WTC11 (cell line): Measurements from ENCODE around the gene TRAPPC3L. TPM values are rescaled to one million over a fixed set of nuclear protein-coding genes. Genes with fewer than 3 reads are reported as not detected.

Experiments
- ATAC-seq: fragments of 200-7000 bp; cut with Tn5 transposase; 2 replicates; pipeline ENCODE4 v1.10.0; 2021; ENCODE audit warnings: mild to moderate bottlenecking, moderate library complexity
- CTCF ChIA-PET: fragments of 300-600 bp; sonication (Branson Sonifier 250); formaldehyde crosslinking; loops from one replicate; lab custom pipeline; 2021; ENCODE audit warnings: antibody characterized with exemption; lab: Charles Lee
- POLR2A ChIA-PET: fragments of 350-600 bp; sonication (Branson Sonifier 250); formaldehyde crosslinking; loops from one replicate; lab custom pipeline; 2021; ENCODE audit warnings: antibody characterized with exemption; lab: Charles Lee
- DNase-seq: peaks from one replicate; pipeline ENCODE4 v3.0.0; 2021; ENCODE audit warnings: low spot score
- H3K27ac Mint-ChIP-seq: 2 replicates; pipeline ENCODE4 v1.8.0; 2021; ENCODE audit warnings: mixed read lengths
- H3K27me3 Mint-ChIP-seq: 2 replicates; pipeline ENCODE4 v1.8.0; 2021; ENCODE audit warnings: low read depth, mild to moderate bottlenecking, moderate library complexity, mixed read lengths
- H3K36me3 Mint-ChIP-seq: 2 replicates; pipeline ENCODE4 v1.8.0; 2021; ENCODE audit warnings: mixed read lengths
- H3K4me1 Mint-ChIP-seq: 2 replicates; pipeline ENCODE4 v1.8.0; 2022; ENCODE audit warnings: mixed read lengths
- H3K4me3 Mint-ChIP-seq: 2 replicates; pipeline ENCODE4 v1.8.0; 2021; ENCODE audit warnings: mild to moderate bottlenecking, moderate library complexity, mixed read lengths
- H3K9me3 Mint-ChIP-seq: 2 replicates; pipeline ENCODE4 v1.8.0; 2021; ENCODE audit warnings: mixed read lengths
- ATF1 ChIP-seq: sonication (generic); formaldehyde crosslinking; IDR thresholded peaks from 2 replicates; pipeline ENCODE4 v1.8.1; 2023; ENCODE audit warnings: mild to moderate bottlenecking, moderate library complexity, missing genetic modification reagents
- CBFB ChIP-seq: sonication (generic); formaldehyde crosslinking; IDR thresholded peaks from 2 replicates; pipeline ENCODE4 v1.8.1; 2022; ENCODE audit warnings: mild to moderate bottlenecking, low read depth, missing genetic modification reagents
- FOXJ3 ChIP-seq: sonication (generic); formaldehyde crosslinking; IDR thresholded peaks from 2 replicates; pipeline ENCODE4 v1.9.0; 2021; ENCODE audit warnings: missing genetic modification reagents, mild to moderate bottlenecking, borderline replicate concordance
- GTF2I ChIP-seq: fragments of 250-450 bp; sonication (Bioruptor Pico); conservative IDR thresholded peaks from 2 replicates; pipeline ENCODE4 v1.4.0; 2021; ENCODE audit warnings: mild to moderate bottlenecking
- NFATC4 ChIP-seq: fragments of 250-450 bp; sonication (Bioruptor Pico); IDR thresholded peaks from 2 replicates; pipeline ENCODE4 v1.9.0; 2021; ENCODE audit warnings: mild to moderate bottlenecking
- NR1H2 ChIP-seq: sonication (generic); formaldehyde crosslinking; IDR thresholded peaks from 2 replicates; pipeline ENCODE4 v1.9.0; 2021; ENCODE audit warnings: mild to moderate bottlenecking, moderate library complexity, missing genetic modification reagents
- SOX15 ChIP-seq: fragments of 250-450 bp; sonication (Bioruptor Pico); IDR thresholded peaks from 2 replicates; pipeline ENCODE4 v1.9.0; 2021; ENCODE audit warnings: mild to moderate bottlenecking
- TCF7 ChIP-seq: sonication (generic); formaldehyde crosslinking; IDR thresholded peaks from 2 replicates; pipeline ENCODE4 v1.8.0; 2022; ENCODE audit warnings: mild to moderate bottlenecking, low read depth, missing genetic modification reagents, moderate library complexity
- TEAD1 ChIP-seq: sonication (generic); formaldehyde crosslinking; IDR thresholded peaks from 2 replicates; pipeline ENCODE4 v1.8.0; 2022; ENCODE audit warnings: mild to moderate bottlenecking, missing genetic modification reagents
- TP53 ChIP-seq: sonication (generic); formaldehyde crosslinking; IDR thresholded peaks from 2 replicates; pipeline ENCODE4 v1.8.1; 2023; ENCODE audit warnings: mild to moderate bottlenecking, missing genetic modification reagents
- ZNF121 ChIP-seq: sonication (generic); formaldehyde crosslinking; IDR thresholded peaks from 2 replicates; pipeline ENCODE4 v1.8.0; 2023; ENCODE audit warnings: missing genetic modification reagents
- ZNF396 ChIP-seq: fragments of 250-450 bp; sonication (Bioruptor Pico); IDR thresholded peaks from 2 replicates; pipeline ENCODE4 v1.8.0; 2021; ENCODE audit warnings: mild to moderate bottlenecking, moderate library complexity, borderline replicate concordance
- total RNA-seq: library from RNA; stranded (reverse); gene quantifications from 3 replicates; pipeline ENCODE4 v1.2.3, GENCODE V29; 2021
- TF ChIP-seq, protein P1 (sequence below): sonication (generic); formaldehyde crosslinking; IDR thresholded peaks from 2 replicates; pipeline ENCODE4 v1.8.1; 2023; ENCODE audit warnings: mild to moderate bottlenecking, missing genetic modification reagents, moderate library complexity
- TF ChIP-seq, protein P2 (sequence below): sonication (generic); formaldehyde crosslinking; IDR thresholded peaks from 2 replicates; pipeline ENCODE4 v1.8.1; 2023; ENCODE audit warnings: mild to moderate bottlenecking, missing genetic modification reagents
- TF ChIP-seq, protein P3 (sequence below): fragments of 250-450 bp; sonication (Bioruptor Pico); IDR thresholded peaks from 2 replicates; pipeline ENCODE4 v1.9.0; 2021; ENCODE audit warnings: mild to moderate bottlenecking, borderline replicate concordance
- TF ChIP-seq, protein P4 (sequence below): fragments of 250-450 bp; sonication (Bioruptor Pico); conservative IDR thresholded peaks from 2 replicates; pipeline ENCODE4 v1.9.0; 2021; ENCODE audit warnings: mild to moderate bottlenecking
- TF ChIP-seq, protein P5 (sequence below): sonication (generic); formaldehyde crosslinking; IDR thresholded peaks from 2 replicates; pipeline ENCODE4 v1.8.1; 2023; ENCODE audit warnings: mild to moderate bottlenecking, missing genetic modification reagents, moderate library complexity
- TF ChIP-seq, protein P6 (sequence below): sonication (generic); formaldehyde crosslinking; IDR thresholded peaks from 2 replicates; pipeline ENCODE4 v1.8.0; 2022; ENCODE audit warnings: mild to moderate bottlenecking, missing genetic modification reagents
- TF ChIP-seq, protein P7 (sequence below): sonication (generic); formaldehyde crosslinking; IDR thresholded peaks from 2 replicates; pipeline ENCODE4 v1.8.1; 2023; ENCODE audit warnings: mild to moderate bottlenecking, missing genetic modification reagents

Gene TRAPPC3L
- total RNA-seq, 1 experiment from 2014 or later, result not detected

DNA sequence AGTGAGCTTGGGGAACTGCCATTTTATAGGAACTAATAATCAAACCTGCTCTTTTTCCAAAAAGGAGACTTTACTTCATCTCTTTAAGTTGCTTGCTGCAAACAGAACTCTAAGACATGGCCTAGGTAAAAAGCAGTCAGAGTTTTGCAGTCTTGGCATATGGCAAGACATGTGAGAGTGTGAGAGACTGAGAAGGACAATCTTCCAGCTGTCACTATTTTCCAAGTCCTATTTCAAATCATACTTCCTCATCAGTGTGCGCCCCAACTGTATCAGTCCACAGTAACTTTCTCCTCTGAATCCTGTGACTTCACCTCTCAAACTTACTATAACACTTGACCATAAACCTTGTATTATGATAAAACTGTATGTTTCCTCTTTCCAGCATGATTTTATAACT, 74.0 kb downstream of the TRAPPC3L start:
- Mint-ChIP-seq H3K4me1 (peaks cover 2% of the 10 kb centered on the region; the same call in 1 of the 2 replicates), H3K27ac (no peak overlapping the region), H3K9me3 (peaks cover 3% of the 10 kb centered on the region; the same call in 1 of the 2 replicates), H3K4me3 (no peak overlapping the region), H3K36me3 (no peaks in the 10 kb centered on the region), H3K27me3 (peaks cover 3% of the 10 kb centered on the region; the same call in 1 of the 2 replicates)
- no peak for ATAC-seq
- CTCF ChIA-PET, result no interaction called here
- no peak for TF ChIP-seq NFATC4 (CRISPR knock-in tag)
- TF ChIP-seq, protein P1, sequence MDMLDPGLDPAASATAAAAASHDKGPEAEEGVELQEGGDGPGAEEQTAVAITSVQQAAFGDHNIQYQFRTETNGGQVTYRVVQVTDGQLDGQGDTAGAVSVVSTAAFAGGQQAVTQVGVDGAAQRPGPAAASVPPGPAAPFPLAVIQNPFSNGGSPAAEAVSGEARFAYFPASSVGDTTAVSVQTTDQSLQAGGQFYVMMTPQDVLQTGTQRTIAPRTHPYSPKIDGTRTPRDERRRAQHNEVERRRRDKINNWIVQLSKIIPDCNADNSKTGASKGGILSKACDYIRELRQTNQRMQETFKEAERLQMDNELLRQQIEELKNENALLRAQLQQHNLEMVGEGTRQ (CRISPR knock-in tag), result no peak
- no peak for TF ChIP-seq TEAD1 (CRISPR knock-in tag)
- no peak for TF ChIP-seq ZNF121
- TF ChIP-seq, protein P2, sequence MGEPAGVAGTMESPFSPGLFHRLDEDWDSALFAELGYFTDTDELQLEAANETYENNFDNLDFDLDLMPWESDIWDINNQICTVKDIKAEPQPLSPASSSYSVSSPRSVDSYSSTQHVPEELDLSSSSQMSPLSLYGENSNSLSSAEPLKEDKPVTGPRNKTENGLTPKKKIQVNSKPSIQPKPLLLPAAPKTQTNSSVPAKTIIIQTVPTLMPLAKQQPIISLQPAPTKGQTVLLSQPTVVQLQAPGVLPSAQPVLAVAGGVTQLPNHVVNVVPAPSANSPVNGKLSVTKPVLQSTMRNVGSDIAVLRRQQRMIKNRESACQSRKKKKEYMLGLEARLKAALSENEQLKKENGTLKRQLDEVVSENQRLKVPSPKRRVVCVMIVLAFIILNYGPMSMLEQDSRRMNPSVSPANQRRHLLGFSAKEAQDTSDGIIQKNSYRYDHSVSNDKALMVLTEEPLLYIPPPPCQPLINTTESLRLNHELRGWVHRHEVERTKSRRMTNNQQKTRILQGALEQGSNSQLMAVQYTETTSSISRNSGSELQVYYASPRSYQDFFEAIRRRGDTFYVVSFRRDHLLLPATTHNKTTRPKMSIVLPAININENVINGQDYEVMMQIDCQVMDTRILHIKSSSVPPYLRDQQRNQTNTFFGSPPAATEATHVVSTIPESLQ, result no peak
- no peak for TF ChIP-seq GTF2I
- TF ChIP-seq, protein P3, sequence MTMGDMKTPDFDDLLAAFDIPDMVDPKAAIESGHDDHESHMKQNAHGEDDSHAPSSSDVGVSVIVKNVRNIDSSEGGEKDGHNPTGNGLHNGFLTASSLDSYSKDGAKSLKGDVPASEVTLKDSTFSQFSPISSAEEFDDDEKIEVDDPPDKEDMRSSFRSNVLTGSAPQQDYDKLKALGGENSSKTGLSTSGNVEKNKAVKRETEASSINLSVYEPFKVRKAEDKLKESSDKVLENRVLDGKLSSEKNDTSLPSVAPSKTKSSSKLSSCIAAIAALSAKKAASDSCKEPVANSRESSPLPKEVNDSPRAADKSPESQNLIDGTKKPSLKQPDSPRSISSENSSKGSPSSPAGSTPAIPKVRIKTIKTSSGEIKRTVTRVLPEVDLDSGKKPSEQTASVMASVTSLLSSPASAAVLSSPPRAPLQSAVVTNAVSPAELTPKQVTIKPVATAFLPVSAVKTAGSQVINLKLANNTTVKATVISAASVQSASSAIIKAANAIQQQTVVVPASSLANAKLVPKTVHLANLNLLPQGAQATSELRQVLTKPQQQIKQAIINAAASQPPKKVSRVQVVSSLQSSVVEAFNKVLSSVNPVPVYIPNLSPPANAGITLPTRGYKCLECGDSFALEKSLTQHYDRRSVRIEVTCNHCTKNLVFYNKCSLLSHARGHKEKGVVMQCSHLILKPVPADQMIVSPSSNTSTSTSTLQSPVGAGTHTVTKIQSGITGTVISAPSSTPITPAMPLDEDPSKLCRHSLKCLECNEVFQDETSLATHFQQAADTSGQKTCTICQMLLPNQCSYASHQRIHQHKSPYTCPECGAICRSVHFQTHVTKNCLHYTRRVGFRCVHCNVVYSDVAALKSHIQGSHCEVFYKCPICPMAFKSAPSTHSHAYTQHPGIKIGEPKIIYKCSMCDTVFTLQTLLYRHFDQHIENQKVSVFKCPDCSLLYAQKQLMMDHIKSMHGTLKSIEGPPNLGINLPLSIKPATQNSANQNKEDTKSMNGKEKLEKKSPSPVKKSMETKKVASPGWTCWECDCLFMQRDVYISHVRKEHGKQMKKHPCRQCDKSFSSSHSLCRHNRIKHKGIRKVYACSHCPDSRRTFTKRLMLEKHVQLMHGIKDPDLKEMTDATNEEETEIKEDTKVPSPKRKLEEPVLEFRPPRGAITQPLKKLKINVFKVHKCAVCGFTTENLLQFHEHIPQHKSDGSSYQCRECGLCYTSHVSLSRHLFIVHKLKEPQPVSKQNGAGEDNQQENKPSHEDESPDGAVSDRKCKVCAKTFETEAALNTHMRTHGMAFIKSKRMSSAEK (CRISPR knock-in tag), result no peak
- TF ChIP-seq, protein P4, sequence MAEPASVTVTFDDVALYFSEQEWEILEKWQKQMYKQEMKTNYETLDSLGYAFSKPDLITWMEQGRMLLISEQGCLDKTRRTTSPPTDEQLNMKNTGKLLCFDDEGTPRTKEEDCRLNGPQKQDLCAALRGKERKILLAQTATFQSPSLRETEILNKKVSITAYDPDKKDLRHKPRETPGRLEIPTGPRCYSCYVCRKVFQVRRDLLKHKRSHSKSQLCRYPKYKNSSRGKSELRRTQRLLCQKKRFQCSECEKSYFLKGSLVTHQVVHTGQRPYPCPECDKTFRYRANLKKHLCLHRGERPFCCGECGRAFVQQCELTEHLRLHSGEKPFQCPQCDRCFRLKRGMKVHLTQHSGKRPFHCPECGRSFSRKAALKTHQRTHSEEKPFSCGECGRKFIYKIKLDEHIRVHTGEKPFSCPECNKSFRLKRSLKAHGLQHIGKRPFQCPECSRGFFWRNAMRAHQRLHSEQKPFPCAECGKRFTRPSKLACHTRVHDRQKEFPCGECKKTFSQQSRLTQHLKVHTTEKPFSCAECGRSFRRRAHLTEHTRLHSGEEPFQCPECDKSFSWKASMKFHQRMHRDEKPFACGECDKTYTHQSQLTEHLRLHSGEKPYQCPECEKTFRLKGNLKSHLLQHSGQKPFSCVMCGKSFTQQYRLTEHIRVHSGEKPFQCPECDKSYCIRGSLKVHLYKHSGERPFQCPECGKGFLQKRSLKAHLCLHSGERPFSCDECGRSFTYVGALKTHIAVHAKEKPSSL, result no peak
- TF ChIP-seq, protein P5, sequence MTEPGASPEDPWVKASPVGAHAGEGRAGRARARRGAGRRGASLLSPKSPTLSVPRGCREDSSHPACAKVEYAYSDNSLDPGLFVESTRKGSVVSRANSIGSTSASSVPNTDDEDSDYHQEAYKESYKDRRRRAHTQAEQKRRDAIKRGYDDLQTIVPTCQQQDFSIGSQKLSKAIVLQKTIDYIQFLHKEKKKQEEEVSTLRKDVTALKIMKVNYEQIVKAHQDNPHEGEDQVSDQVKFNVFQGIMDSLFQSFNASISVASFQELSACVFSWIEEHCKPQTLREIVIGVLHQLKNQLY (CRISPR knock-in tag), result no peak
- no peak for TF ChIP-seq CBFB
- no peak for TF ChIP-seq ZNF396 (CRISPR knock-in tag)
- no peak for TF ChIP-seq TCF7 (CRISPR knock-in tag)
- TF ChIP-seq TP53 (CRISPR knock-in tag), result no peak
- TF ChIP-seq SOX15, result no peak
- TF ChIP-seq ATF1 (CRISPR knock-in tag), result no peak
- TF ChIP-seq, protein P6, sequence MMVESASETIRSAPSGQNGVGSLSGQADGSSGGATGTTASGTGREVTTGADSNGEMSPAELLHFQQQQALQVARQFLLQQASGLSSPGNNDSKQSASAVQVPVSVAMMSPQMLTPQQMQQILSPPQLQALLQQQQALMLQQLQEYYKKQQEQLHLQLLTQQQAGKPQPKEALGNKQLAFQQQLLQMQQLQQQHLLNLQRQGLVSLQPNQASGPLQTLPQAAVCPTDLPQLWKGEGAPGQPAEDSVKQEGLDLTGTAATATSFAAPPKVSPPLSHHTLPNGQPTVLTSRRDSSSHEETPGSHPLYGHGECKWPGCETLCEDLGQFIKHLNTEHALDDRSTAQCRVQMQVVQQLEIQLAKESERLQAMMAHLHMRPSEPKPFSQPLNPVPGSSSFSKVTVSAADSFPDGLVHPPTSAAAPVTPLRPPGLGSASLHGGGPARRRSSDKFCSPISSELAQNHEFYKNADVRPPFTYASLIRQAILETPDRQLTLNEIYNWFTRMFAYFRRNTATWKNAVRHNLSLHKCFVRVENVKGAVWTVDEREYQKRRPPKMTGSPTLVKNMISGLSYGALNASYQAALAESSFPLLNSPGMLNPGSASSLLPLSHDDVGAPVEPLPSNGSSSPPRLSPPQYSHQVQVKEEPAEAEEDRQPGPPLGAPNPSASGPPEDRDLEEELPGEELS, result no peak
- TF ChIP-seq, protein P7, sequence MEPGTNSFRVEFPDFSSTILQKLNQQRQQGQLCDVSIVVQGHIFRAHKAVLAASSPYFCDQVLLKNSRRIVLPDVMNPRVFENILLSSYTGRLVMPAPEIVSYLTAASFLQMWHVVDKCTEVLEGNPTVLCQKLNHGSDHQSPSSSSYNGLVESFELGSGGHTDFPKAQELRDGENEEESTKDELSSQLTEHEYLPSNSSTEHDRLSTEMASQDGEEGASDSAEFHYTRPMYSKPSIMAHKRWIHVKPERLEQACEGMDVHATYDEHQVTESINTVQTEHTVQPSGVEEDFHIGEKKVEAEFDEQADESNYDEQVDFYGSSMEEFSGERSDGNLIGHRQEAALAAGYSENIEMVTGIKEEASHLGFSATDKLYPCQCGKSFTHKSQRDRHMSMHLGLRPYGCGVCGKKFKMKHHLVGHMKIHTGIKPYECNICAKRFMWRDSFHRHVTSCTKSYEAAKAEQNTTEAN, result no peak
- TF ChIP-seq NR1H2 (CRISPR knock-in tag), result no peak
- no peak for TF ChIP-seq FOXJ3 (CRISPR knock-in tag)
- TF ChIP-seq, all 79 proteins: peak for 0
- DNase-seq, result no peak
- POLR2A ChIA-PET, result no interaction called here
